ENCODE measurements around the gene OR52N2.

Gene OR52N2

GRCh38 chr11:5818245-5818886 lies 9.6 kb downstream of the OR52N2 start:
- Histone ChIP-seq H3K27me3 (ENCODE audit: insufficient read depth, low read depth, severe bottlenecking) (peaks cover 51% of the 10 kb centered on the region), H3K4me3 (ENCODE audit: low read depth, low read length) (no peak overlapping the region), H3K9me3 (ENCODE audit: severe bottlenecking) (no peaks in the 10 kb centered on the region), H3K36me3 (no peaks in the 10 kb centered on the region), H3K27ac (no peak overlapping the region)
- no peak for TF ChIP-seq CTCF (IDR thresholded peaks at IDR 0.05; ENCODE audit: low read depth, low read length)
- no peak for DNase-seq

DNA sequence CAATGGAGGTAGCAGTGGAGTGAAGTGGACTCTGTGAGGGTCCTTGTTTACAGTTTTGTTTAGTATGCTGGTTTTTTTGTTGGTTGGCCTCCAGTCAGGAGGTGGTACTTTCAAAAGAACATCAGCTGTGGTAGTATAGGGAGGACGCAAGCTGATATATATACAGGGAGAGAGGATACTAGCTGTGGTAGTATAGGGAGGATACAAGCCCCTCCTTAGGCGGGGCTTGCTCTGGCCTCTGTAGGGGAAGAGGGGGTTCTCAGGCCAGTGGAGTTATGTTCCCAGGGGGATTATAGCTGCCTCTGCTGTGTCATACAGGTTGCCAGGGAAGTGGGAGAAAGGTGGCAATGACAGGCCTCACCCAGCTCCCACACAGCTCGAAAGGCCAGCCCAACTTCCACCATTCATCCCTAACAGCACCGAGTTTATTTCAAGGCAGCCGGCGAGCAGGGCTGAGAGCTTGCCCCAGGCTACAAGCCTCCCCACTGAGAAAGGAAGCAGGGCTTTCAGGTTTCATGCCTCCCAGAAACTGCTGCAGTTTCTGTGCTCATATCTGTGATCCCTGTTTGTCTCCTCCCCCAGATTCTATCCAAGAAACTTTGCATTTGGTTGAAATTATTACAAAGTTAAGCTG lies 22.6 kb downstream of the OR52N2 start:
- TF ChIP-seq CTCF (IDR thresholded peaks at IDR 0.05; ENCODE audit: low read depth, low read length): no peak
- H3K36me3 ChIP-seq: no peaks in the 10 kb centered on the region
- no peak overlapping the region for H3K4me3 ChIP-seq (ENCODE audit: low read depth, low read length)
- H3K9me3 ChIP-seq (ENCODE audit: severe bottlenecking): no peaks in the 10 kb centered on the region
- H3K27me3 ChIP-seq (ENCODE audit: insufficient read depth, low read depth, severe bottlenecking): peaks cover 31% of the 10 kb centered on the region
- H3K27ac ChIP-seq: no peak overlapping the region
- no peak for DNase-seq

DNA sequence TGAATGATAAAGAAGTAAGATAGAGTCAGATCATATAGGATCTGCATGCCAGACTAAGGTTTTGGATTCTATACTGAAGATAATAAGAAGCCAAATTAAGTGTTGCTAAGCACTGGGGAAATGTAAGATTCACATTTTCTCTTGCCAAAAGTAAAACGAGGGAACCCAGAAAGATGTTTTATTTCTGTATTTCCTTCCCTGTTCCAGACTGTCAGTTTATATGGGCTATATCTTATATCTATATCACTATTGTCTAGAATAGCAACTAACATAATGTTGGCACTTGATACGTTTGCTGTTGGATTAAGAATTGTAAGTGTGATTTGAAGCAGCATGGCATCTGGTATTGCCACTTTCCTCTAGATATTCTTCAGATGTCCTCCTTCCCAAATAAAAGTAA lies 24.7 kb downstream of the OR52N2 start:
- Histone ChIP-seq H3K27me3 (ENCODE audit: insufficient read depth, low read depth, severe bottlenecking) (peaks cover 34% of the 10 kb centered on the region), H3K4me3 (ENCODE audit: low read depth, low read length) (no peak overlapping the region), H3K36me3 (no peaks in the 10 kb centered on the region), H3K27ac (no peak overlapping the region), H3K9me3 (ENCODE audit: severe bottlenecking) (no peaks in the 10 kb centered on the region)
- no peak for TF ChIP-seq CTCF (IDR thresholded peaks at IDR 0.05; ENCODE audit: low read depth, low read length)
- no peak for DNase-seq

GRCh38 chr11:5837695-5838094 lies 29.0 kb downstream of the OR52N2 start:
- no peak for DNase-seq
- Histone ChIP-seq H3K36me3 (no peaks in the 10 kb centered on the region), H3K4me3 (ENCODE audit: low read depth, low read length) (no peak overlapping the region), H3K9me3 (ENCODE audit: severe bottlenecking) (no peaks in the 10 kb centered on the region), H3K27ac (no peak overlapping the region), H3K27me3 (ENCODE audit: insufficient read depth, low read depth, severe bottlenecking) (peaks cover 19% of the 10 kb centered on the region)
- TF ChIP-seq CTCF (IDR thresholded peaks at IDR 0.05; ENCODE audit: low read depth, low read length): no peak

GRCh38 chr11:5841797-5842196 lies 33.1 kb downstream of the OR52N2 start, which contains the start of gene OR52E6:
Gene OR52E6 (minus strand): TSS chr11:5841897. CDS start chr11:5841897, 0 bp downstream.
- Histone ChIP-seq H3K27ac (no peak within 1 kb of the TSS), H3K27me3 (ENCODE audit: insufficient read depth, low read depth, severe bottlenecking) (peaks cover 30% of the 10 kb centered on the region), H3K36me3 (no peaks in the 10 kb centered on the region), H3K9me3 (ENCODE audit: severe bottlenecking) (no peaks in the 10 kb centered on the region), H3K4me3 (ENCODE audit: low read depth, low read length) (no peak within 1 kb of the TSS)
- TF ChIP-seq CTCF (IDR thresholded peaks at IDR 0.05; ENCODE audit: low read depth, low read length): no peak
- no peak for DNase-seq
